NCI-H446 (cell line): Measurements from ENCODE around the gene PRR12.

Experiments used
- DNase-seq, 2 experiments: peaks; one replicate each; lab custom pipeline; 2025; lab: John Stamatoyannopoulos, UW

PRR12 gene

GRCh38 chr19:49645592-49645991 is 54.6 kb downstream of the PRR12 start:
- DNase-seq, result no peak

GRCh38 chr19:49645995-49646394 is 55.0 kb downstream of the PRR12 start:
- DNase-seq, result no peak

GRCh38 chr19:49646586-49646985 is 55.6 kb downstream of the PRR12 start:
- no peak for DNase-seq

- no peak for DNase-seq
Observed at GRCh38 chr19:49651029-49651819, 60.2 kb downstream of the PRR12 start.

- no peak for DNase-seq
Observed at GRCh38 chr19:49651820-49652550, 61.0 kb downstream of the PRR12 start.

- no peak for DNase-seq
Observed at GRCh38 chr19:49652551-49653465, 61.8 kb downstream of the PRR12 start.

- DNase-seq, result no peak
Observed at GRCh38 chr19:49653466-49653806, 62.5 kb downstream of the PRR12 start.

- no peak for DNase-seq
Observed at GRCh38 chr19:49654581-49654980, 63.6 kb downstream of the PRR12 start.

- no peak for DNase-seq
Observed at GRCh38 chr19:49655570-49656455, 64.8 kb downstream of the PRR12 start.

- no peak for DNase-seq
Observed at GRCh38 chr19:49656456-49657109, 65.6 kb downstream of the PRR12 start.

- no peak for DNase-seq
Observed at GRCh38 chr19:49657493-49658138, 66.6 kb downstream of the PRR12 start.

GRCh38 chr19:49658139-49658517 is 67.1 kb downstream of the PRR12 start:
- no peak for DNase-seq

- no peak for DNase-seq
Observed at GRCh38 chr19:49658566-49659442, 67.8 kb downstream of the PRR12 start.

- no peak for DNase-seq
Observed at GRCh38 chr19:49660338-49660961, 69.5 kb downstream of the PRR12 start.

- DNase-seq, result no peak
Observed at GRCh38 chr19:49662011-49662410, 71.0 kb downstream of the PRR12 start.

GRCh38 chr19:49663224-49663623 is 72.2 kb downstream of the PRR12 start:
- DNase-seq, result no peak

- peak; percentile 42 to 78 for DNase-seq
Observed at GRCh38 chr19:49664171-49665035, 73.4 kb downstream of the PRR12 start.

- no peak for DNase-seq
Observed at GRCh38 chr19:49665036-49665350, 74.0 kb downstream of the PRR12 start.
